ENCODE measurements around the gene TM4SF18.

Gene TM4SF18

GRCh38 chr3:149299938-149300801 is 33.3 kb downstream of the TM4SF18 start:
- H3K27ac ChIP-seq (ENCODE audit: low read depth, low read length), result no peak overlapping the region
- H3K4me1 ChIP-seq (ENCODE audit: insufficient read depth, low read length), result peaks cover 3% of the 10 kb centered on the region; the same call in 1 of the 2 replicates
- H3K9ac ChIP-seq (ENCODE audit: low read depth, low read length), result no peak overlapping the region
- WGBS, result 71% methylated on average over 5 of the region's 5 CpGs
- no peaks in the 10 kb centered on the region for H3K27me3 ChIP-seq (ENCODE audit: insufficient read depth, low read length)
- no peak overlapping the region for H3K4me3 ChIP-seq (ENCODE audit: low read length)
- H3K9me3 ChIP-seq (ENCODE audit: insufficient read depth, low read depth, low read length), result no peaks in the 10 kb centered on the region
- no peaks in the 10 kb centered on the region for H3K36me3 ChIP-seq (ENCODE audit: insufficient read depth, low read length)

- Histone ChIP-seq H3K9me3 (ENCODE audit: insufficient read depth, low read depth, low read length) (no peaks in the 10 kb centered on the region), H3K36me3 (ENCODE audit: insufficient read depth, low read length) (no peaks in the 10 kb centered on the region), H3K27me3 (ENCODE audit: insufficient read depth, low read length) (no peaks in the 10 kb centered on the region), H3K9ac (ENCODE audit: low read depth, low read length) (no peak overlapping the region), H3K27ac (ENCODE audit: low read depth, low read length) (no peak overlapping the region), H3K4me3 (ENCODE audit: low read length) (no peak overlapping the region), H3K4me1 (ENCODE audit: insufficient read depth, low read length) (peaks cover 3% of the 10 kb centered on the region; the same call in 1 of the 2 replicates)
- WGBS, result 100% methylated on average over 2 of the region's 2 CpGs
These were observed 36.5 kb downstream of the TM4SF18 start for GRCh38 chr3:149296972-149297371.

DNA sequence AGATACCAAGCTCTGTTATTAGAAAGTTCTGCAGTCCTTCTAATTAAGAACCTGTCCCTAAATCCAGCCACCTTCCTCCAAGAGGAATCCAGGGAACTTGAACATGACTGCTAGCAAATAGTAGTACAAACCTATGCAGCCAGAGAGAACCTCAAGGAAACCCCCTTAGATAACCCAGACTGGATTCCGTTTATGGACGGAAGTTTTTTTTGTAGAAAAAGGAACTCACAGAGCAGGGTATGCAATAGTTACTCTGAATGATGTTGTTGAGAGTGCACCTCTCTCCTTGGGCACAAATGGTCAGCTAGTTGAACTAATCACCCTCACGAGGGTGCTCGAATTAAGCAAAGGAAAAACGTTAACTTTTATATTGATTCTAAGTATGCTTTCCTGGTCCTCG is 40.8 kb downstream of the TM4SF18 start:
- Histone ChIP-seq H3K27me3 (ENCODE audit: insufficient read depth, low read length) (no peaks in the 10 kb centered on the region), H3K4me1 (ENCODE audit: insufficient read depth, low read length) (no peaks in the 10 kb centered on the region), H3K27ac (ENCODE audit: low read depth, low read length) (no peak overlapping the region), H3K4me3 (ENCODE audit: low read length) (no peak overlapping the region), H3K9ac (ENCODE audit: low read depth, low read length) (no peak overlapping the region), H3K36me3 (ENCODE audit: insufficient read depth, low read length) (no peaks in the 10 kb centered on the region), H3K9me3 (ENCODE audit: insufficient read depth, low read depth, low read length) (no peaks in the 10 kb centered on the region)
- WGBS, result 95% methylated on average over 5 of the region's 6 CpGs

DNA sequence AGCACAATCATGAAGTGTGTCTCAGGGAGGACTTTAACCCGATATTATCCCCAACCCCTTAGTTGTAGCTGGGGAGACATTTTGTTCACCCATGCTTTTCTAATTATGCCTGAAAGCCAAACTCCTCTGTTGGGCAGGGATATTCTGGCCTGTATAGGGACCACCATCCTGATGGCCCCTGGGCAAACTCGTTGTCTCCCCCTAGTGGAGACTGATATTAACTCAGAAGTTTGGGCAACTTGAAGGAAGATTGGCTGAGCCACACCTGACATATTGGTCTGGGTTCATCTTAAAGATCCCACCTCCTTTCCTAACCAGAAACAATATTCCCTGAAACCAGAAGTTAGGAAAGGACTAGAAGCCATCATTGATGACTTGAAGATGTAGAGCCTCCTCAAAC is 42.3 kb downstream of the TM4SF18 start:
- 63% methylated on average over 2 of the region's 2 CpGs for WGBS
- no peaks in the 10 kb centered on the region for H3K36me3 ChIP-seq (ENCODE audit: insufficient read depth, low read length)
- H3K27ac ChIP-seq (ENCODE audit: low read depth, low read length), result no peak overlapping the region
- H3K27me3 ChIP-seq (ENCODE audit: insufficient read depth, low read length), result no peaks in the 10 kb centered on the region
- H3K9me3 ChIP-seq (ENCODE audit: insufficient read depth, low read depth, low read length), result no peaks in the 10 kb centered on the region
- no peak overlapping the region for H3K4me3 ChIP-seq (ENCODE audit: low read length)
- H3K4me1 ChIP-seq (ENCODE audit: insufficient read depth, low read length), result no peaks in the 10 kb centered on the region
- H3K9ac ChIP-seq (ENCODE audit: low read depth, low read length), result no peak overlapping the region

DNA sequence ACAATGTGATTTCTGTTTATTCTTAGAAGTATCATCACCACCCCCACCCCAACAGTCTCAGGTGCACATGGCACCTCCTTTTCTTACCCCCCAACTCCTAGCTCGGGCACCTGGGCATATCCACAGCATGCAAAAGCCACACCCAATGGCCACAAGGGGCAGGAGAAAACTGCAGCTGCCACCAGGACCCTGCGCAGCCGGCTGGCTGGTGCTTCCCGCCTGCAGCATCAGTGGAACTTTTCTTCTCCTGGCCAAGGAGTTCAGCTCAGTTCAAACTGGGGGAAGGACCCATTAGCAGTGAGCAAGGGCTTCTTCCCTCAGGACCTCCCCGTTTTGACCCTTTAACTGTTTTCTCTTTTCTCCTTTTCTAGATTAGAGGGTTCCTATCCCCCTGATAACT is 44.8 kb downstream of the TM4SF18 start:
- Histone ChIP-seq H3K4me1 (ENCODE audit: insufficient read depth, low read length) (no peaks in the 10 kb centered on the region), H3K36me3 (ENCODE audit: insufficient read depth, low read length) (no peaks in the 10 kb centered on the region), H3K9ac (ENCODE audit: low read depth, low read length) (no peak overlapping the region), H3K27ac (ENCODE audit: low read depth, low read length) (no peak overlapping the region), H3K27me3 (ENCODE audit: insufficient read depth, low read length) (no peaks in the 10 kb centered on the region), H3K9me3 (ENCODE audit: insufficient read depth, low read depth, low read length) (no peaks in the 10 kb centered on the region), H3K4me3 (ENCODE audit: low read length) (no peak overlapping the region)
- WGBS, result 90% methylated on average over 5 of the region's 5 CpGs

- Histone ChIP-seq H3K4me3 (ENCODE audit: low read length) (no peak overlapping the region), H3K27ac (ENCODE audit: low read depth, low read length) (no peak overlapping the region), H3K27me3 (ENCODE audit: insufficient read depth, low read length) (no peaks in the 10 kb centered on the region), H3K4me1 (ENCODE audit: insufficient read depth, low read length) (no peaks in the 10 kb centered on the region), H3K9ac (ENCODE audit: low read depth, low read length) (no peak overlapping the region), H3K9me3 (ENCODE audit: insufficient read depth, low read depth, low read length) (no peaks in the 10 kb centered on the region), H3K36me3 (ENCODE audit: insufficient read depth, low read length) (no peaks in the 10 kb centered on the region)
- WGBS, result 95% methylated on average over 23 of the region's 23 CpGs
These were observed 49.4 kb downstream of the TM4SF18 start for GRCh38 chr3:149284034-149284433.

DNA sequence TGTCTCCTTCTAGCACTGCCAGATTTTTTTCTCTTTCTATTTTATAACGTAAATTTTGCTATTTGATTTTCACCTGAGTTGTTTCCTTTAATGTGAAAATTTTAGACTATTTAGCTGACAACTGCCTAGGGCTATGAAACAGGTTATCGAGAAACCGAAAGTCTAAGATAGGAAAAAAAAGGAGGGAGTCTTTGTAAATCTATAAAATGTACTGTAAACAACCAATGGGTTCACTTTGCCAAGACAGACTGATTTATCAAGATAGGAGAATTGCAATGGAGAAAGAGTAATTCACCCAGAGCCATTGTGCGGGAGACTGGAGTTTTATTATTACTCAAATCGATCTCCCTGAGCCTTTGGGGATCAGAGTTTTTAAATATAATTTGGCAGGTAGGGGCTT is 50.0 kb downstream of the TM4SF18 start:
- 80% methylated on average over 4 of the region's 5 CpGs for WGBS
- no peaks in the 10 kb centered on the region for H3K4me1 ChIP-seq (ENCODE audit: insufficient read depth, low read length)
- H3K4me3 ChIP-seq (ENCODE audit: low read length), result no peak overlapping the region
- no peaks in the 10 kb centered on the region for H3K36me3 ChIP-seq (ENCODE audit: insufficient read depth, low read length)
- H3K9me3 ChIP-seq (ENCODE audit: insufficient read depth, low read depth, low read length), result no peaks in the 10 kb centered on the region
- H3K9ac ChIP-seq (ENCODE audit: low read depth, low read length), result no peak overlapping the region
- H3K27me3 ChIP-seq (ENCODE audit: insufficient read depth, low read length), result no peaks in the 10 kb centered on the region
- no peak overlapping the region for H3K27ac ChIP-seq (ENCODE audit: low read depth, low read length)

DNA sequence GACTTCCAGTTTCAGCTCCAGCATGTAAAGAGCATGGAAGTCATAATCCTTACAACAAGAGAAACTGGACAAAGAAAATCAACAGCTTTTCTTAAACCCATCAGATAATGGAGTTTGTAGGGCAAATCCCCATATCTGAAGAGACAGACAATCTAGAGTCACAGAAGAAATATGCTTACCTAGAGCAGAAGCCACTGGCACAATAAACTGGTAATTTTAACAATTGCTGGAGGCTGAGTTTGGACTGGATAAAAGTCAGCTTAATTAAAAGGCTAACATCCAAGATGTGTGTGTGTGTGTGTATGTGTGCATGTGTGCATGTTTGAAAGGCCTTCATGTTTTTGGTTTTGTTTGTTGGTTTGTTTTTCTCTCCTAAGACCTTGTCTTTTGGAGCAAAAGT is 50.6 kb downstream of the TM4SF18 start:
- Histone ChIP-seq H3K9ac (ENCODE audit: low read depth, low read length) (no peak overlapping the region), H3K27ac (ENCODE audit: low read depth, low read length) (no peak overlapping the region), H3K4me1 (ENCODE audit: insufficient read depth, low read length) (no peaks in the 10 kb centered on the region), H3K4me3 (ENCODE audit: low read length) (no peak overlapping the region), H3K9me3 (ENCODE audit: insufficient read depth, low read depth, low read length) (no peaks in the 10 kb centered on the region), H3K36me3 (ENCODE audit: insufficient read depth, low read length) (no peaks in the 10 kb centered on the region), H3K27me3 (ENCODE audit: insufficient read depth, low read length) (no peaks in the 10 kb centered on the region)

DNA sequence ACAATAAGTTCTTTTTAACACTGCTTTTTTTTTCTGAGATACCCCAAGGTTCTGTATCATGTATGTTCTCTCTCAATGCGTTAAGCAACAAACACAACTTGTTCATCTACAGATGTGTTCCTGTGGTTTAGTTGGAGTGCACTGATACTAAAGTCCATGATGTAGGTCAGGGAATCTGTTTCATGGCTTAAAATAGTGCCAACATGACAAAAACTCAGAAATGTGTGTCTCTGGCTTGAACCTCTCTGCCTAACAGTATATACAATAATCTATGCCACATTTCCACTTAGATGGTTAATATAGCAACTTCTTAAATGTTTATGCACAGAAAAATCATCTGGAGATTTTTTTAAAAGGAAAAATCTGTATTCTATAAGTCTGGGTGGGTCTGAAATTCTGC is 51.1 kb downstream of the TM4SF18 start:
- Histone ChIP-seq H3K27me3 (ENCODE audit: insufficient read depth, low read length) (no peaks in the 10 kb centered on the region), H3K36me3 (ENCODE audit: insufficient read depth, low read length) (no peaks in the 10 kb centered on the region), H3K27ac (ENCODE audit: low read depth, low read length) (no peak overlapping the region), H3K4me3 (ENCODE audit: low read length) (no peak overlapping the region), H3K4me1 (ENCODE audit: insufficient read depth, low read length) (no peaks in the 10 kb centered on the region), H3K9ac (ENCODE audit: low read depth, low read length) (no peak overlapping the region), H3K9me3 (ENCODE audit: insufficient read depth, low read depth, low read length) (no peaks in the 10 kb centered on the region)
- 100% methylated on average over 1 of the region's 1 CpG for WGBS

DNA sequence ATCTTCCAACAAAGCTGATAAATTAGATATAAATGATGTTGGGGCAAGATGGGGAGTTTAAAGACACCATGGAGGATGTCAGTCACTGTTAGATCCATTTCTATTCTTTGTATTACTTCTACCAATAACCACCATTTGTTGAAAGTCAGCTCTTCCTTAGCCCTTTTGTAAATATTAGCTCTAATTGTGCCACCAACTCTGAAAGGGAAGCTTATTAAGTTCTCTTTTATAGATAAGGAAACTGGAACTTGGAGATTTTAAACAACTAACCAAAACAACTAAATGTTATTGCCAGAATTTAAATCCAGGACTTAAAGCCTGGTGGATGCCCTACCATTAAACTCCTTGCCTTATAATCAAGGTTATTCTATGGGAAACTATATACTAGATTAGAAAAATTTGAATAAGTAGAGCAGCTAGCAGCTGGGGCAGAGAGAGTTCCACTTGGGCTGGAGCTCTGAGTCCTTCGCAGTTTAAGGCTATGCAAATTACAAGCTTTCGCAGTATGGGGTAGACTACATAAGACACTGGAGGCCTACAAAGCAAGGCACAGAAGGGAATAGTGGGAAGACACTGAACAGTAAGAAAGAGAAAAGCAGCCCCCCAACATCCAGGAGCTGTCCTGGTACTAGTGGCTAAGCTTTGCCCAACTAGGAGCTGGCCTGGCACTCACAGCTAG is 52.6 kb downstream of the TM4SF18 start:
- Histone ChIP-seq H3K27me3 (ENCODE audit: insufficient read depth, low read length) (no peaks in the 10 kb centered on the region), H3K9me3 (ENCODE audit: insufficient read depth, low read depth, low read length) (no peaks in the 10 kb centered on the region), H3K4me1 (ENCODE audit: insufficient read depth, low read length) (no peaks in the 10 kb centered on the region), H3K9ac (ENCODE audit: low read depth, low read length) (no peak overlapping the region), H3K4me3 (ENCODE audit: low read length) (no peak overlapping the region), H3K27ac (ENCODE audit: low read depth, low read length) (no peak overlapping the region), H3K36me3 (ENCODE audit: insufficient read depth, low read length) (no peaks in the 10 kb centered on the region)
- WGBS, result 79% methylated on average over 2 of the region's 2 CpGs

DNA sequence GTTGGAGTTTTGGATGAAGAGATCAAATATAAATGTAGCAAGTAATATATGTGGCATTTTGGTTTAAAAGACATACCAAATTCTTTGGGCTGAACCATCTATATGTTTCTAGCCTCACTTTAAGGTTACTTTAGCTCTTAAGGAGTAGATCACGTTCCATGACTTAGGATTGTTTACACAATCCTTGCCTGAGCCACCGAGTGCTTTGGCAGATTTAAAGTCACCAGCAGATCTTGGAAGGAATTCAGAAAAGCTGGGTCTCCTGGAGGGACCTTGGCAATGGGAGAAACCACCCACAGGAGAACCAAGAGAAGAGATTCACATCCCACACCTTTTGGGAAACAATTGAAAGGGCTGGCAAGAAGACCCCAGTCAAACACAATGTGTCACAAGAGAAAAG is 54.5 kb downstream of the TM4SF18 start:
- H3K9me3 ChIP-seq (ENCODE audit: insufficient read depth, low read depth, low read length), result no peaks in the 10 kb centered on the region
- WGBS, result 67% methylated on average over 2 of the region's 2 CpGs
- H3K36me3 ChIP-seq (ENCODE audit: insufficient read depth, low read length), result no peaks in the 10 kb centered on the region
- H3K9ac ChIP-seq (ENCODE audit: low read depth, low read length), result no peak overlapping the region
- H3K27me3 ChIP-seq (ENCODE audit: insufficient read depth, low read length), result no peaks in the 10 kb centered on the region
- no peak overlapping the region for H3K4me3 ChIP-seq (ENCODE audit: low read length)
- no peaks in the 10 kb centered on the region for H3K4me1 ChIP-seq (ENCODE audit: insufficient read depth, low read length)
- no peak overlapping the region for H3K27ac ChIP-seq (ENCODE audit: low read depth, low read length)

Data from HUES64 (cell line).